ENCODE results near the gene ABCF3.
A peak's percentile ranks its signal among the peaks of the same experiment; 100 is the strongest.
"Not testable (repeated sequence)": the region's sequence is repeated elsewhere in the genome, so short reads cannot be mapped to it uniquely, and the experiment has no call there.

The ABCF3 gene

DNA sequence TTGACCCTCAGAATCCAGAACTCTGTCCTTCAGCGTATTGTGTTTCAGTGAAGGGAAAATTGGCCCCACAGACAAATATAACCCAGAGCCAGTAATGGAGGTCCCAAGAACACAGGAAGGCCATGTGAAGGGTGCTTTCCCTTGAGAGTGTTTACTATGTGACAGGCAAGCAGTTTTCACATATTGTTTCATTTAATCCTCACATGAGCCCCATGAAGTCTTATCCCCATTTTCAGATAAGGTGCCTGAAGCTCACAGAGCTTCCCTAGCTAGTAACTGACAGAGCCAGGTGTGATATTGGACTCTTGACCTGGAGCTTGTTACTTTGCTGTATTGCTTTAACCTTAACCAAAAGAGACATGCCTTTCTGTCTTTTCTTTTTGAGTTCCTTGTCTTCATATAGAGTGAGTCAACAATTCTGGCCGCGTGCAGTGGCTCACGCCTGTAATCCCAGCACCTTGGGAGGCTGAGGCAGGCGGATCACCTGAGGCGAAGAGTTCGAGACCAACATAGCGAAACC, 40.2 kb upstream of the ABCF3 start:
- in situ Hi-C loops (cut with MboI; ENCODE audit: low pct_unique_long_range_greater_than_20kb, low sequenced_read_pairs, unreplicated experiment), result no loop called here
- TF ChIP-seq, protein P1, sequence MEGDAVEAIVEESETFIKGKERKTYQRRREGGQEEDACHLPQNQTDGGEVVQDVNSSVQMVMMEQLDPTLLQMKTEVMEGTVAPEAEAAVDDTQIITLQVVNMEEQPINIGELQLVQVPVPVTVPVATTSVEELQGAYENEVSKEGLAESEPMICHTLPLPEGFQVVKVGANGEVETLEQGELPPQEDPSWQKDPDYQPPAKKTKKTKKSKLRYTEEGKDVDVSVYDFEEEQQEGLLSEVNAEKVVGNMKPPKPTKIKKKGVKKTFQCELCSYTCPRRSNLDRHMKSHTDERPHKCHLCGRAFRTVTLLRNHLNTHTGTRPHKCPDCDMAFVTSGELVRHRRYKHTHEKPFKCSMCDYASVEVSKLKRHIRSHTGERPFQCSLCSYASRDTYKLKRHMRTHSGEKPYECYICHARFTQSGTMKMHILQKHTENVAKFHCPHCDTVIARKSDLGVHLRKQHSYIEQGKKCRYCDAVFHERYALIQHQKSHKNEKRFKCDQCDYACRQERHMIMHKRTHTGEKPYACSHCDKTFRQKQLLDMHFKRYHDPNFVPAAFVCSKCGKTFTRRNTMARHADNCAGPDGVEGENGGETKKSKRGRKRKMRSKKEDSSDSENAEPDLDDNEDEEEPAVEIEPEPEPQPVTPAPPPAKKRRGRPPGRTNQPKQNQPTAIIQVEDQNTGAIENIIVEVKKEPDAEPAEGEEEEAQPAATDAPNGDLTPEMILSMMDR (IDR thresholded peaks at IDR 0.05; ENCODE audit: extremely low read depth, insufficient read depth, missing control alignments), result no peak

DNA sequence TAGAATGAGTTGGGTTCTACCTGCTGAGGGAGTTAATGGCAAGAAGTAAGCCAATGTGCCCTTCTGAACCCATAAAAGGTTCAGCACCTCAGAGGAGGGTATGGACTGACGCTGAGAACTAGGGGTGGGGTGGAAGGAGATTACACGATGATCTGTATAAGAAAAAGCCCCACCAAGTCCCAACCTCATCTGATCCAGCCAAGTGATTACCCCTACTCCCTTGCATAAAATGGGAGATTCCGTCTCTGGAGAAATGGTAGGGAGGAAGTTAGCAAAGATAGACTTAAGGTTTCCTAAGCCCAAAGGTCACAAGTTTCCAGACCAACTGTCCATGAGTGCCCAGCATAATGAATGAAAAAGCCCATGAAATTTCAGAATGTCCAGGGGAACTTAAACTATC, 37.9 kb upstream of the ABCF3 start:
- TF ChIP-seq, protein P1 (IDR thresholded peaks at IDR 0.05; ENCODE audit: extremely low read depth, insufficient read depth, missing control alignments), result no peak
- in situ Hi-C loops (cut with MboI; ENCODE audit: low pct_unique_long_range_greater_than_20kb, low sequenced_read_pairs, unreplicated experiment), result no loop called here
- DNase-seq (ENCODE audit: low spot score), result no peak

More for the DNA sequence above, 40.2 kb upstream of the ABCF3 start:
- no peak for DNase-seq (ENCODE audit: low spot score)

DNA sequence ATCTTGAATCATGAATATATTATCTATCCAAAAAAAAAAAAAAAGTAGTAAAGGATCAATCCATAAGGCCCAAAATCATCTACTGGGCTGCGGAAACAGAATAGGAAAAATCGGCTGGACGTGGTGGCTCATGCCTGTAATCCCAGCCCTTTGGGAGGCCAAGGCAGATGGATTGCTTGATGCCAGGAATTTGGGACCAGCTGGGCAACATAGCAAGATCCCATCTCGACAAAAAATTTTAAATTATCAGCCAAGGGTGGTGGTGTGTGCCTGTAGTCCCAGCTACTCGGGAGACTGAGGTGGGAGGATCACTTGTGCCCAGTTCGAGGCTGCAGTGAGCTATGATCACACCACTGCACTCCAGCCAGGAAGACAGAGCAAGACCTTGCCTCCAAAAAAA, 36.9 kb upstream of the ABCF3 start:
- in situ Hi-C loops (cut with MboI; ENCODE audit: low pct_unique_long_range_greater_than_20kb, low sequenced_read_pairs, unreplicated experiment), result no loop called here
- no peak for DNase-seq (ENCODE audit: low spot score)
- TF ChIP-seq, protein P1 (IDR thresholded peaks at IDR 0.05; ENCODE audit: extremely low read depth, insufficient read depth, missing control alignments), result no peak

DNA sequence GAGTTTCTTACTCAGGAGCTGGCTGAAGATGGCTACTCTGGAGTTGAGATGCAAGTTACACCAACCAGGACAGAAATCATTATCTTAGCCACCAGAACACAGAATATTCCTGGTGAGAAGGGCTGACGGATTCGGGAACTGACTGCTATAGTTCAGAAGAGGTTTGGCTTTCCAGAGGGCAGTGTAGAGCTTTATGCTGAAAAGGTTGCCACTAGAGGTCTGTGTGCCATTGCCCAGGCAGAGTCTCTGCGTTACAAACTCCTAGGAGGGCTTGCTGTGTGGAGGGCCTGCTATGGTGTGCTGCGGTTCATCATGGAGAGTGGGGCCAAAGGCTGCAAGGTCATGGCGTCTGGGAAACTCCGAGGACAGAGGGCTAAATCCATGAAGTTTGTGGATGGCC, 36.2 kb upstream of the ABCF3 start:
- DNase-seq (ENCODE audit: low spot score); in situ Hi-C loops (cut with MboI; ENCODE audit: low pct_unique_long_range_greater_than_20kb, low sequenced_read_pairs, unreplicated experiment): not testable (repeated sequence)

DNA sequence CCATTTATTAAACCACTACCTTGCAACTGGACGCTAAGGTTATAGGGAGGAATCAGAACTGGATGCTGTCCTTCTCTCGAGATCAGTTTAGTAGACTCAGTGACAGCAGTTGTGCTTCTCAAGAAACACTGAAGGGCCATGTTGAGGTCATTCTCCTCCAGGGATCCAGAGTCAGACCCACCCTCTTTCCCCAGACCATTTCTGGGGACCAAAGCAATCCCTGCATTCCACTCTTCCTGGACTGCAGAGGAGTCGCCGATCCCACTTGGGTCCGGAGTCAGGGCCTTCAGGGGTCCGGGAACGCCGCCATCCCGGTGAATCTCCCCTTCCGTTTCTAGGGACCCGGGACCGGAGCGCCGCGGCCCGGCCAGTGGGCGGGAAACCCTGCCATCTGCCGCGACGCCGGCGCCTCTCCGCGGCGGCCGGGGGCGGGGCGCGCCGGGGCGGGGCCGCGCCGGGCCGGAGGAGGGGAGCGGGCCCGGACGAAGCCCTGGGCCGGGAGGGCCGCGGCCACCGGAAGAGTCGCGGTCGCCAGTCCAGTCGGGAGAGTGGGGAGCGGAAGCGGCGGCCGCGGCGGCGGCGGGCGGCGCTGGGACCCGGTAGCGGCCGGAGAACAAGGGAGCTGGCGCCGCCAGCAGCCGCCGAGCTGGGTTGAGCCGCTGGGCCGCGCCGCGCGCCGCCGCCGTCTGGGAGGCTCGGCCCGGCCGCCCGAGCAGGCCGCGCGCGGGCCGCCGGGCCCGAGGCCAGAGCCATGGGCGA, 30.9 kb upstream of the ABCF3 start, which contains the start of gene DVL3:
DVL3 (plus strand) TSS at position 493 of the 759 bp plus-strand sequence; CDS start at position 752, 259 bp downstream.
- TF ChIP-seq, protein P1 (IDR thresholded peaks at IDR 0.05; ENCODE audit: extremely low read depth, insufficient read depth, missing control alignments), result no peak
- DNase-seq (ENCODE audit: low spot score), result peak; percentile 93
- in situ Hi-C loops (cut with MboI; ENCODE audit: low pct_unique_long_range_greater_than_20kb, low sequenced_read_pairs, unreplicated experiment), result no loop called here

DNA sequence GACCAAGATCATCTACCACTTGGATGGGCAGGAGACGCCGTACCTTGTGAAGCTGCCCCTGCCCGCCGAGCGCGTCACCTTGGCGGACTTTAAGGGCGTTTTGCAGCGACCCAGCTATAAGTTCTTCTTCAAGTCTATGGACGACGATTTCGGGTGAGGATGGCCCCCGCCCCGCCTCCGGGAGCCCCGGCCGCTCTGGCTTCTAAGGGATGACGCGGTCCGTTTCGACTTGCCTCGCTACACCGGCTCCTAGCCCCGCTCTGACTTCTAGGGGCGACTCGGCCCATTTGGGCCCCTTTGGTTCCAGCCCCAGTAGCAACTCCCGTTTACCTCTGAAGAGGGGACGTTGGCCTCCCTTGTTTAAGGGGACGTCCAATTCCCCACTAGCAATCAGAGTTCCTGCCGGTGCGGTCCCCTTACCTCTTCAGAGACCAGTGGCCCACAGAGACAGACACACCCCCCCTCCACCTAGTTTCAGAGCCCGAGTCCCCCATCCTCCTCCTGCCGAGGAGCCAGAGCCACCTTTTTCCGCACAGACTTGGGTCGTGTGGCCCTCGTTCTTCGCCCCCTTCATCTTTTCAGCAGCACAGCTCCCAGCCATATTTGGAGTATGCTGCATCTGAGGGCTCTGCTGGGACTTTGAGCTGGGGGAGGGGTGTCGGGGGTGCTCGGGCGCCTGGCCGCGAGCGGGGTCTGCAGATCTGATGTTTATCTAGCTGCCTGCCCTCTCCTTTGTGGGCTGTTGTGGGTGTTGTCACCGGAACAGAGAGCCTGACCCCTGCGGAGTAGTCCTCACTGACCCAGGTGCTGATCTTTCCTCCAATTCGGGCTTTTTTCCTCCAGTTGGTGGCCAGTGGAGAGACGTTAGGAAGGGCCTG, 30.1 kb upstream of the ABCF3 start:
- in situ Hi-C loops (cut with MboI; ENCODE audit: low pct_unique_long_range_greater_than_20kb, low sequenced_read_pairs, unreplicated experiment), result no loop called here
- TF ChIP-seq, protein P1 (IDR thresholded peaks at IDR 0.05; ENCODE audit: extremely low read depth, insufficient read depth, missing control alignments), result no peak
- peak; percentile 65 for DNase-seq (ENCODE audit: low spot score)

Measured in GM13977 (cell line).